Stimulated activated CD4-positive, alpha-beta T cell treated with anti-CD3 and anti-CD28 coated beads, Interleukin-4, amount 100 ng/mL, for 24 hours (primary cell): Measurements from ENCODE around the gene MRAP2.
"Not testable (repeated sequence)": the region's sequence is repeated elsewhere in the genome, so short reads cannot be mapped to it uniquely, and the experiment has no call there.

Experiments used
- DNase-seq: peaks from one replicate; pipeline ENCODE4 v3.0.0-alpha.2; 2020

Gene MRAP2

GRCh38 chr6:84033523-84034451 is at the start of gene MRAP2:
Gene MRAP2 (plus strand): TSS chr6:84033772. CDS start chr6:84055319, 21,547 bp downstream.
- no peak for DNase-seq

- no peak for DNase-seq
Observed at GRCh38 chr6:83984411-83984810, 49.2 kb upstream of the MRAP2 start.

- no peak for DNase-seq
Observed at GRCh38 chr6:83985308-83985713, 48.3 kb upstream of the MRAP2 start.

GRCh38 chr6:83985715-83986114 is 47.9 kb upstream of the MRAP2 start:
- DNase-seq = no peak

GRCh38 chr6:83998021-83998584 is 35.5 kb upstream of the MRAP2 start:
- DNase-seq = no peak

GRCh38 chr6:84001119-84001518 is 32.5 kb upstream of the MRAP2 start:
- DNase-seq = no peak

GRCh38 chr6:84002226-84002625 is 31.3 kb upstream of the MRAP2 start:
- DNase-seq = no peak

- DNase-seq = no peak
Observed at GRCh38 chr6:84003131-84003530, 30.4 kb upstream of the MRAP2 start.

- DNase-seq = no peak
Observed at GRCh38 chr6:84003654-84004053, 29.9 kb upstream of the MRAP2 start.

- DNase-seq = no peak
Observed at GRCh38 chr6:84007871-84008270, 25.7 kb upstream of the MRAP2 start.

- no peak for DNase-seq
Observed at GRCh38 chr6:84013354-84013753, 20.2 kb upstream of the MRAP2 start.

- no peak for DNase-seq
Observed at GRCh38 chr6:84013931-84014330, 19.6 kb upstream of the MRAP2 start.

GRCh38 chr6:84016029-84016428 is 17.5 kb upstream of the MRAP2 start:
- DNase-seq = no peak

GRCh38 chr6:84017709-84018452 is 15.7 kb upstream of the MRAP2 start:
- no peak for DNase-seq

- DNase-seq = no peak
Observed at GRCh38 chr6:84018453-84019061, 15.0 kb upstream of the MRAP2 start.

- no peak for DNase-seq
Observed at GRCh38 chr6:84019141-84019841, 14.3 kb upstream of the MRAP2 start.

GRCh38 chr6:84019842-84020211 is 13.7 kb upstream of the MRAP2 start:
- DNase-seq = no peak

GRCh38 chr6:84021625-84022024 is 11.9 kb upstream of the MRAP2 start:
- no peak for DNase-seq

- no peak for DNase-seq
Observed at GRCh38 chr6:84026721-84027164, 6.8 kb upstream of the MRAP2 start.

- DNase-seq = no peak
Observed at GRCh38 chr6:84027340-84028181, 6.0 kb upstream of the MRAP2 start.

GRCh38 chr6:84028350-84028749 is 5.2 kb upstream of the MRAP2 start:
- no peak for DNase-seq

GRCh38 chr6:84032000-84032399 is 1.6 kb upstream of the MRAP2 start:
- DNase-seq = not testable (repeated sequence)
